Naive B cell (primary cell): ENCODE measurements around the gene PAX7. TPM values are rescaled to one million over a fixed set of nuclear protein-coding genes. Genes with fewer than 3 reads are reported as not detected.
"Not testable (repeated sequence)": the region's sequence is repeated elsewhere in the genome, so short reads cannot be mapped to it uniquely, and the experiment has no call there.

Source experiments
- ATAC-seq, 2 donors: fragments of 150-1000 bp; cut with Tn5 transposase; 2 replicates each; pipeline ENCODE4 v1.10.0; 2021; ENCODE audit warnings: low read depth in 2 of 2, mild to moderate bottlenecking in 2 of 2, moderate library complexity in 2 of 2
- DNase-seq: peaks from one replicate; pipeline ENCODE4 v3.0.0; 2022
- H3K27ac Mint-ChIP-seq, 6 donors: one replicate each; pipeline ENCODE4 v1.8.0; 2020 to 2022; ENCODE audit warnings: mild to moderate bottlenecking in 6 of 6, mixed read lengths in 6 of 6, moderate library complexity in 5 of 6, inconsistent platforms in 2 of 6
- H3K27me3 Mint-ChIP-seq, 3 donors: one replicate each; pipeline ENCODE4 v1.8.0; 2021 to 2022; ENCODE audit warnings: mixed read lengths in 3 of 3, mild to moderate bottlenecking in 1 of 3
- H3K36me3 Mint-ChIP-seq, 2 donors: one replicate each; pipeline ENCODE4 v1.8.0; 2020 to 2022; ENCODE audit warnings: mixed read lengths in 2 of 2, inconsistent platforms in 1 of 2, mild to moderate bottlenecking in 1 of 2
- H3K4me1 Mint-ChIP-seq, 3 donors: one replicate each; pipeline ENCODE4 v1.8.0; 2020 to 2022; ENCODE audit warnings: mixed read lengths in 3 of 3, inconsistent platforms in 1 of 3, mild to moderate bottlenecking in 1 of 3, moderate library complexity in 1 of 3
- H3K4me3 Mint-ChIP-seq, 8 donors: one replicate each; pipeline ENCODE4 v1.8.0; 2020 to 2022; ENCODE audit warnings: mild to moderate bottlenecking in 8 of 8, mixed read lengths in 8 of 8, moderate library complexity in 8 of 8, inconsistent platforms in 2 of 8
- H3K9me3 Mint-ChIP-seq, 7 donors: one replicate each; pipeline ENCODE4 v1.8.0; 2020 to 2022; ENCODE audit warnings: mixed read lengths in 7 of 7, mild to moderate bottlenecking in 5 of 7, inconsistent platforms in 2 of 7, moderate library complexity in 1 of 7
- polyA plus RNA-seq, 6 donors: library from polyadenylated mRNA; unstranded; fragments of 300-500 nt; fragmentation: Illumina TruSeq; gene quantifications; one replicate each; pipeline ENCODE4 v1.2.3, GENCODE V29; 2021; ENCODE audit warnings: low read depth in 6 of 6

Gene PAX7
- not detected for polyA plus RNA-seq

DNA sequence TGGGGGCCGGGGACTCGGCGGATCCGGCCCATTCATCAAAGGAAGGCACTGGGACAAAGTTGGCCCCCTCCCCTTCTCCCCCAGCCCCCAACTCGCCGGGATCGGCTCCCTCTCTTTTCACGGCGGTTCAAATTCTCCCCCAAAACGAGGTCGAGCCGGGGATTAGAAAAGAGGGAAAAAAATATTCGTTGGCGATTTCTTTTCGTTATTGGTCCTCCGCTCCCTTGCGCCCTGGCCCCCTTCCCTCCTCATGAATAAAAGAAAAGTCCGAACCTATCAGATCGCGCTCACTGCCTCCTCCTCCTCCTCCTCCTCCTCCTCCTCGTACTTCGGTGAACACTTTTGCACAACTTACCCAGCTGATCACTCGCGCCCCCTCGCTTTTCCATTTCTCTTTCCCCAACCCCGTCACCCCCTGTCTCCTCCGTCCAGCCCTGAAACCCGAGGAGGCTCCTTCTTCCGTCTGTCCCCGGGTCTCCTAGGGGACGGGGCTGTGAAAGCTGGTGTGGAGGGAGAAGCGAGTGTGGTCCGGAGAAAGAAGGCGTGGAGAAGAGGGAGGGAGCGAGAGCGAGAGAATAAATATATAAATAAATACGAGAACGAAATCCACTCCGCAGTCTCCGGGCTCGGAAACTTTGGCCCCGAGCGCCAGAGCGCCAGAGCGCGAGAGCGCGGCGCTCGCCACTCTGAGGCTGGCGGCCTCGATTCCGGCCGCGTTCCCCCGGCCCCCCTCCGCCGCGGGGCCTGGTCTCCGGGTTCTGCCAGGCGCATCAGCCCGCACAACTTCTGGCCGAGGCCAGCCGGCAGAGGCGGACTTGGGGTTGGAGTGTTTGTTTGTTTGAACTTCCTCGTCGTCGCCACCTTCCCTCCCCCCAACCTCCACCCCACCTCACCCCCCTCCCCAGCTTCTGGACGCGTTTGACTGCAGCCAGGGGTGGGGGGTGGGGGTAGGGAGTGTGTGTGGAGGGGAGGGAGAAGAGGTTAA is at the start of gene PAX7:
PAX7 (plus strand) TSS at position 336 of the 985 bp plus-strand sequence. CDS start 758 bp downstream, outside the sequence.
- Mint-ChIP-seq H3K36me3 (peaks cover 4 to 15% of the 10 kb centered on the region in 2 donors), H3K4me3 (peak within 1 kb of the TSS in 2 of 8 donors; percentile 35 to 47), H3K27me3 (peaks cover 56 to 97% (median 96%) of the 10 kb centered on the region in 3 donors), H3K4me1 (peaks cover 3 to 11% (median 8%) of the 10 kb centered on the region in 3 donors), H3K27ac (no peak within 1 kb of the TSS), H3K9me3 (peaks cover 0 to 5% (median 2%) of the 10 kb centered on the region in 7 donors)
- no peak for ATAC-seq
- DNase-seq = no peak

DNA sequence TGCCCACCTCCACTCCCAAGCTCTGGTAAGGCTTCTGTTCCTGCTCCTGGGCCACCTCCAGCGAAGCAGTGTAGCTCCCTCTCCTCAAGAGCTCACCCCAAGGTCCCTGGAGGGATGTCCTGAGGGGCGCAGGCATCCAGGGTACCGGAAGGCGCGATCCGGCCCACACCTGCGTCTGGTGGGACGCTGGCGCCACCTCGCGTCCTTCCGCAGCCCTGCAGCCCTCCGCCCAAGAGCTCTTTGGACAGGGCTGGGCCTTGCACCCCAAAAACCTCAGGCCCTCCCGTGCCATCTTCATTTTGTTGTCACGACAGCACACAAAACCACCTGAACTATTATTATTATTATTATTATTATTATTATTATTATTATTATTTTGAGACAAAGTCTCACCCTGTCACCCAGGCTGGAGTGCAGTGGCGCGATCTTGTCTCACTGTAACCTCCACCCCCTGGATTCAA is 49.2 kb upstream of the PAX7 start:
- H3K27me3 Mint-ChIP-seq = peaks cover 8 to 25% (median 9%) of the 10 kb centered on the region in 3 donors
- DNase-seq (no peak), ATAC-seq (no peak)
- H3K36me3 Mint-ChIP-seq = no peaks in the 10 kb centered on the region
- peaks cover 0 to 5% (median 0%) of the 10 kb centered on the region in 3 donors for H3K4me1 Mint-ChIP-seq
- H3K4me3 Mint-ChIP-seq = peak overlapping the region in 1 of 8 donors; percentile 15
- H3K9me3 Mint-ChIP-seq = peaks cover 0 to 6% (median 0%) of the 10 kb centered on the region in 7 donors
- H3K27ac Mint-ChIP-seq = no peak overlapping the region

- Mint-ChIP-seq H3K27ac (no peak overlapping the region), H3K27me3 (peaks cover 4 to 29% (median 10%) of the 10 kb centered on the region in 3 donors), H3K36me3 (no peaks in the 10 kb centered on the region), H3K9me3 (peaks cover 0 to 5% (median 0%) of the 10 kb centered on the region in 7 donors), H3K4me1 (peaks cover 0 to 5% (median 0%) of the 10 kb centered on the region in 3 donors), H3K4me3 (no peak overlapping the region)
- no peak for ATAC-seq
- no peak for DNase-seq
Observed at GRCh38 chr1:18582890-18583289, 47.8 kb upstream of the PAX7 start.

DNA sequence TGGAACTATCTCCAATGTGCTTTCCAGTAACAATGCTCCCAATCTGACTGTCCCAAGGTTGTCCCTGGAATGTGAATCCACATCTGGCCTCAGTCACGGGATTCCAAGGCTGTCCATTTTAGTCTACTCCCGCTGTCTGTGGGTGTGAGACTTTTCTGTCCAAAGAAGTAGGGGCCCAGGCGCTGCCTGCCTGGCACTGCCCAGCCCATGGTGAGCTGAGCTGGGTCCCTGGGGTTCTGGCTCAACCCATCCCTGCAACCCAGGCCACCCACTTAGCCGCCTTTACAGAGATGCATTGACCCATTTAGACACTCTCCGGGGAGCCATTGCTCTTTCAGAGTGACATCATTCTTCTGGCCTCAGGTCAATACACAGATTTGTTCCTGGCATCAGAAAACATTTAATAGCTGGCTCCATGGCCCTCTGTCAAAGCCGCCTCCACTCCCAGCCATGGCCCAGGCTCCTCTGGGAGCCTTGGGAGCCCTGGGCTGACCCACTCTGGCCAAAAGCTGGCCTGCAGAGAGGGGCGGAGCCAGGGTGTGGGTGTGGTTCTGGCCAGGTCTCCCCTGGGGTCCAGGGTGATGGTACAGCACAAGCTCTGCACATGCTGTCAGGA is 47.2 kb upstream of the PAX7 start:
- DNase-seq = no peak
- Mint-ChIP-seq H3K4me3 (no peak overlapping the region), H3K27me3 (peaks cover 0 to 32% (median 8%) of the 10 kb centered on the region in 3 donors), H3K36me3 (no peaks in the 10 kb centered on the region), H3K27ac (no peak overlapping the region), H3K9me3 (peaks cover 0 to 4% (median 0%) of the 10 kb centered on the region in 7 donors), H3K4me1 (peaks cover 0 to 5% (median 0%) of the 10 kb centered on the region in 3 donors)
- ATAC-seq = no peak

DNA sequence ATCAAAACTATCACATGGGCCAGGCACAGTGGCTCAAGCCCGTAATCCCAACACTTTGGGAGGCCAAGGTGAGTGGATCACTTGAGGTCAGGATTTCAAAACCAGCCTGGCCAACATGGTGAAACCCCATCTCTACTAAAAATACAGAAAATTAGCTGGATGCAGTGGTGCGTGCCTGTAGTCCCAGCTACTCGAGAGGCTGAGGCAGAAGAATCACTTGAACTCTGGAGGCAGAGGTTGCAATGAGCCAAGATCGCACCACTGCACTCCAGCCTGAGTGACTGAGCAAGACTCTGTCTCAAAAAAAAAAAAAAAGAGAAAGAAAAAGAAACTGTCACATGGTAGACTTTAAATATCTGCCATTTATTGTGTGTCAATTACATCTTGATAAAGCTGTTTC is 44.6 kb upstream of the PAX7 start:
- H3K4me1 Mint-ChIP-seq, DNase-seq, H3K36me3 Mint-ChIP-seq, H3K4me3 Mint-ChIP-seq, ATAC-seq, H3K9me3 Mint-ChIP-seq, H3K27ac Mint-ChIP-seq: not testable (repeated sequence)
- peaks cover 1 to 34% (median 8%) of the 10 kb centered on the region in 3 donors for H3K27me3 Mint-ChIP-seq

DNA sequence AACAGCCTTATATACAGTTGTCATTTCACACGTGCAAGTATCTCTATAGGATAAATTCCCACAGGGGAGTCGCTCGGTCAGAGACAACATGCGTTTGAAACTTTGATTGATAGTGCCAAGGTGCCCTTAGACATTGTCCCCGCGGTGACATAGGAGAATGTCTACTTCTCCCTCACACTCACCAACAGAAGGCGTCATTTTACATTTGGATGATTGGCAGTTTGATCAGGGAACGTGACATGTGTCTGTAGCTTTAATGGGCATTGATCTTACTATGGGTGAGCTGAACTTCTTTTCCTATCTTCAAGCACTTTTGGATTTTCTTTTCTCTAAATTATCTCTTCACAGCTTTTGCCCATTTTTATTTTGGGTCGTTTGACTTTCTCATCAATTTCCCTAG is 42.6 kb upstream of the PAX7 start:
- Mint-ChIP-seq H3K4me3 (no peak overlapping the region), H3K4me1 (no peaks in the 10 kb centered on the region), H3K9me3 (peaks cover 0 to 3% (median 0%) of the 10 kb centered on the region in 7 donors), H3K27ac (no peak overlapping the region), H3K27me3 (peaks cover 6 to 42% (median 11%) of the 10 kb centered on the region in 3 donors), H3K36me3 (no peaks in the 10 kb centered on the region)
- DNase-seq (no peak), ATAC-seq (no peak)

GRCh38 chr1:18592368-18592767 is 38.3 kb upstream of the PAX7 start:
- H3K4me1 Mint-ChIP-seq = no peaks in the 10 kb centered on the region
- H3K4me3 Mint-ChIP-seq = no peak overlapping the region
- ATAC-seq (no peak), DNase-seq (no peak)
- no peaks in the 10 kb centered on the region for H3K36me3 Mint-ChIP-seq
- peaks cover 32 to 52% (median 34%) of the 10 kb centered on the region in 3 donors for H3K27me3 Mint-ChIP-seq
- no peak overlapping the region for H3K27ac Mint-ChIP-seq
- peaks cover 0 to 3% (median 0%) of the 10 kb centered on the region in 7 donors for H3K9me3 Mint-ChIP-seq

GRCh38 chr1:18597160-18598042 is 33.2 kb upstream of the PAX7 start:
- Mint-ChIP-seq H3K27ac (peak overlapping the region in 1 of 6 donors; percentile 57), H3K4me1 (no peaks in the 10 kb centered on the region), H3K36me3 (no peaks in the 10 kb centered on the region), H3K27me3 (peaks cover 31 to 55% (median 55%) of the 10 kb centered on the region in 3 donors), H3K9me3 (no peaks in the 10 kb centered on the region), H3K4me3 (no peak overlapping the region)
- DNase-seq = peak; percentile 1
- ATAC-seq = no peak

GRCh38 chr1:18599086-18599485 is 31.6 kb upstream of the PAX7 start:
- Mint-ChIP-seq H3K9me3 (no peaks in the 10 kb centered on the region), H3K4me3 (no peak overlapping the region), H3K4me1 (no peaks in the 10 kb centered on the region), H3K27me3 (peaks cover 21 to 52% (median 40%) of the 10 kb centered on the region in 3 donors), H3K36me3 (no peaks in the 10 kb centered on the region), H3K27ac (no peak overlapping the region)
- ATAC-seq (no peak), DNase-seq (no peak)

DNA sequence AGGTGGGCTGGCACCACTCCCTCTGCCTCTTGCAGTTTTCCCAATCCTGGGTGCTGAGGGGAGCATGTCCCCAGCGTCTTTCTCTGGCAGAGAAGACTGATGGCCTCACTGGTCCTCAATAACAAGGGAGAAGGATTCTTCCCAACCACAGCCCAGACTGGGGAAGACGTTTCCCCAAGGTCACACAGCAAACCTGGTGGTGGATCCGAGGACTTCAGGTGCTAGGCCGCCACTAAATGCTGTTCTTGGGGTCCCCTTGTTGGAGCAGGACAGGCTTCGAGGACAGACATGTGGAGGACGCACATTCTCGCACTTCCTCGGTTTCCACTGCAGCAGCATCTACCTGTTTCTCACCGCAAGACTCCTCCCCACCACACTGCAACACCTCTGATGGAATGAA is 30.9 kb upstream of the PAX7 start:
- no peaks in the 10 kb centered on the region for H3K9me3 Mint-ChIP-seq
- H3K4me1 Mint-ChIP-seq = no peaks in the 10 kb centered on the region
- peaks cover 19 to 49% (median 36%) of the 10 kb centered on the region in 3 donors for H3K27me3 Mint-ChIP-seq
- DNase-seq = no peak
- no peaks in the 10 kb centered on the region for H3K36me3 Mint-ChIP-seq
- no peak overlapping the region for H3K4me3 Mint-ChIP-seq
- H3K27ac Mint-ChIP-seq = no peak overlapping the region
- no peak for ATAC-seq

GRCh38 chr1:18602533-18603211 is 28.0 kb upstream of the PAX7 start:
- H3K4me3 Mint-ChIP-seq = peak overlapping the region in 1 of 8 donors; percentile 9
- H3K4me1 Mint-ChIP-seq = no peaks in the 10 kb centered on the region
- H3K9me3 Mint-ChIP-seq = no peaks in the 10 kb centered on the region
- DNase-seq (no peak), ATAC-seq (no peak)
- no peak overlapping the region for H3K27ac Mint-ChIP-seq
- H3K36me3 Mint-ChIP-seq = no peaks in the 10 kb centered on the region
- H3K27me3 Mint-ChIP-seq = peaks cover 3 to 34% (median 25%) of the 10 kb centered on the region in 3 donors

- Mint-ChIP-seq H3K4me1 (no peaks in the 10 kb centered on the region), H3K27ac (no peak overlapping the region), H3K36me3 (no peaks in the 10 kb centered on the region), H3K9me3 (peaks cover 0 to 3% (median 0%) of the 10 kb centered on the region in 7 donors), H3K27me3 (peaks cover 6 to 27% (median 21%) of the 10 kb centered on the region in 3 donors), H3K4me3 (no peak overlapping the region)
- no peak for ATAC-seq
- no peak for DNase-seq
Observed at GRCh38 chr1:18603212-18603852, 27.3 kb upstream of the PAX7 start.
